ENCODE results near the gene UVSSA. TPM values are rescaled to one million over a fixed set of nuclear protein-coding genes. Genes with fewer than 3 reads are reported as not detected.
A peak's percentile ranks its signal among the peaks of the same experiment; 100 is the strongest.

The UVSSA gene
- total RNA-seq, 1 donor from 2014 or later, result 35.2 TPM

DNA sequence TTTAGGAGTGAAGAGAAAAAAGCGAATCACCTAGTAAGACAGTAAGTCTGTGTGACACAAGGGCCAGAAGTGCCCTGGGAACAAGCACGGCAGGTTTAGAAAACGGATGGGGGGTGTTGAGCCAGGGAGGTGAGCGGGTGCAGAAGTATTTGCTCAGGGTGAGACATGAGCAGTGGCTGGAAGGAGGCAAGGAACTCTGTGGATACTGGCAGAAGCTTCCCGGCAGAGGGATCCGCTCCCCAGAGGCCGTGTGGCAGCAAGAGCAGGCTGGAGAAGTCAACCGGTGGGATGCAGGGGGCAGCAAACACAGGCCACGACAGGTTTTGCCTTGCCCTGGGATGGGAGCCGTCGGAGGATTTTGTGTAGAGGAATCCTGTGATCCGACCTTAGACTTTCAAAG, 2.3 kb upstream of the UVSSA start:
- DNase-seq (no peak), ATAC-seq (ENCODE audit: low read depth) (no peak)
- intact Hi-C loops (cut with micrococcal nuclease), result loop anchor here (5.0 to 10.0 kb wide), 5 partner anchors 37 to 870 kb away; partner anchors contain the start of genes GAK, NELFA, PIGG and TMEM175
- peaks cover 28% of the 10 kb centered on the region for H3K4me1 Mint-ChIP-seq
- no peaks in the 10 kb centered on the region for H3K27me3 Mint-ChIP-seq
- CTCF ChIA-PET, result no interaction called here
- TF ChIP-seq, protein P1, sequence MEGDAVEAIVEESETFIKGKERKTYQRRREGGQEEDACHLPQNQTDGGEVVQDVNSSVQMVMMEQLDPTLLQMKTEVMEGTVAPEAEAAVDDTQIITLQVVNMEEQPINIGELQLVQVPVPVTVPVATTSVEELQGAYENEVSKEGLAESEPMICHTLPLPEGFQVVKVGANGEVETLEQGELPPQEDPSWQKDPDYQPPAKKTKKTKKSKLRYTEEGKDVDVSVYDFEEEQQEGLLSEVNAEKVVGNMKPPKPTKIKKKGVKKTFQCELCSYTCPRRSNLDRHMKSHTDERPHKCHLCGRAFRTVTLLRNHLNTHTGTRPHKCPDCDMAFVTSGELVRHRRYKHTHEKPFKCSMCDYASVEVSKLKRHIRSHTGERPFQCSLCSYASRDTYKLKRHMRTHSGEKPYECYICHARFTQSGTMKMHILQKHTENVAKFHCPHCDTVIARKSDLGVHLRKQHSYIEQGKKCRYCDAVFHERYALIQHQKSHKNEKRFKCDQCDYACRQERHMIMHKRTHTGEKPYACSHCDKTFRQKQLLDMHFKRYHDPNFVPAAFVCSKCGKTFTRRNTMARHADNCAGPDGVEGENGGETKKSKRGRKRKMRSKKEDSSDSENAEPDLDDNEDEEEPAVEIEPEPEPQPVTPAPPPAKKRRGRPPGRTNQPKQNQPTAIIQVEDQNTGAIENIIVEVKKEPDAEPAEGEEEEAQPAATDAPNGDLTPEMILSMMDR (IDR thresholded peaks at IDR 0.05), result no peak
- peak overlapping the region; percentile 71 for H3K4me3 Mint-ChIP-seq
- POLR2A ChIA-PET, result no interaction called here
- H3K27ac Mint-ChIP-seq, result peak overlapping the region; percentile 39
- H3K9me3 Mint-ChIP-seq, result no peaks in the 10 kb centered on the region
- H3K36me3 Mint-ChIP-seq (ENCODE audit: low read depth), result peaks cover 22% of the 10 kb centered on the region

DNA sequence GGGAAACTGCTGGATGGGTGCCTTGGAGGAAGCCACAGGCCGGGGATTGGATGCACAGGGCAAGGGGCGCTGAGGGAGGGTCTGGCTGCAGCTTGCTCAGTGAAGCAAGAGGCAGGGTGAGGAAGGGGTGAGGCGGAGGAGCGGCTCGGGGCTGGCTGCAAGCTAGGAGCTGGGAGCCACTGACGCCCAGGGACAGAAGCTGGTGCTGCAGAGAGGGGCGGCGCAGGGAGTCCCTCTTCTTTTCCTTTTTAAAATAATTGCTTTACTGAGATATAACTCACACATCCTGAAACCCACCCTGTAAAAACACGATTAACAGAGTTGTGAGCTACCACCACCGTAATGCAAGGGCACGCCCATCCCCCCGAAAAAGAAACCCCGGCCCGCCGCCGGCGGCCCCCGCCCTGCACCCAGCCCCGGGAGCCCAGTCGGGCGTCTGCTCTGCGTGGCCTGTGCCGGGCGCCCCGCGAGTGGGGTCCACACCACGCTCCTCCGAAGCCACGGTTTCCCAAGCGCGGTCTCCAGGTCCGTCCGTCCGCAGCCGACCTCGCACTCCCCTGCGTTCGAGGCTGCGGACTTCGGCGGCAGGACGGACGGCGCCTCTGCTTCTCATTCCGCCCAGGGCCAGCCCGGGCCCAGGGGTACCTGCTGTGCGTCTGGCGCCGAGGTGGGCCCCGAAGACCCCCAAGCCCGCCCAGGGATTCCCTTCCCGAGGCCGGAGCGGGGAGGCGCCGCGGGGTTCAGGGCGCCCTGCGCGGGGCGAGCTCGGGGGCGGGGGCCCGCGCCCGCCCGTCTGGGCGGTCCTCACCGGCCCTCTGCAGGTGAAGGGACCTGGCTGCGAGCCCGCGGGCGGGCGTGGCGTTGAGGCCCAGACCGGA, 866 bp upstream of the UVSSA start:
- peaks cover 13% of the 10 kb centered on the region for H3K36me3 Mint-ChIP-seq (ENCODE audit: low read depth)
- POLR2A ChIA-PET, result interaction anchor here (0.6 to 3.9 kb wide), 13 partner anchors 56 to 663 kb away, joined by 3 to 82 read pairs (median 4); partner anchors contain the start of genes CTBP1, MAEA, NELFA and SLBP
- TF ChIP-seq, protein P1 (IDR thresholded peaks at IDR 0.05), result no peak
- H3K4me3 Mint-ChIP-seq, result peak overlapping the region; percentile 90
- H3K9me3 Mint-ChIP-seq, result no peaks in the 10 kb centered on the region
- H3K4me1 Mint-ChIP-seq, result peaks cover 28% of the 10 kb centered on the region
- peak overlapping the region; percentile 82 for H3K27ac Mint-ChIP-seq
- no peaks in the 10 kb centered on the region for H3K27me3 Mint-ChIP-seq
- intact Hi-C loops (cut with micrococcal nuclease), result loop anchor here (1.0 to 10.0 kb wide), 8 partner anchors 39 to 871 kb away; partner anchors contain the start of genes FGFRL1, GAK, LETM1 and NELFA
- CTCF ChIA-PET, result interaction anchor here (0.7 to 2.9 kb wide), 5 partner anchors 10 to 215 kb away, joined by 3 to 16 read pairs (median 3); no protein-coding TSS in a partner anchor
- DNase-seq (peak; percentile 20), ATAC-seq (ENCODE audit: low read depth) (peak; percentile 20)

DNA sequence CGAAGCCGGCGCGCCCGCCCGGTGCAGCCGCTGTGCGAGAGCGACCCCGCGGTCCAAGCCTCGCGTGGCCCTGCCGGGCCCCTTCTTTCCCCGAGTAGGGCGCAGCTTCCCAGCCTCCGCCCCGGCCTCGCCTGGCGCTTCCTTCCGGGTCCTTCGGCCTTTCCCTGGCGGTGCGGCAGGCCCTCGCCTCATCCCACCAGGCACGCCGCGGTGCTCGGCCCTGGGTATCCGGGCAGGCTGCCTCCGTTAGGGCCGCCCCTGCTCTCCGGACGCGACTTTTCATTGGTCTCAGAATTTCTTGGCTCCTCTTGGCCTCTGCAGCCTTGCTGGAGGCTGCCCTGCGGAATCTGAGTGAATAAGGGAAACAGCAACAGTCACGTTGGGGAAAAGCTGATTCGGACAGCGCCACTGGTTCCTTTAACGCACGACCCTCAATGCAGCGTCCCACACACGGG, 429 bp downstream of the UVSSA start:
- ATAC-seq (ENCODE audit: low read depth), result peak; percentile 14
- DNase-seq, result no peak
- H3K36me3 Mint-ChIP-seq (ENCODE audit: low read depth), result peaks cover 14% of the 10 kb centered on the region
- ChIA-PET CTCF (interaction anchor here (0.9 to 2.9 kb wide), 5 partner anchors 9 to 217 kb away, joined by 3 to 16 read pairs (median 3); no protein-coding TSS in a partner anchor), POLR2A (interaction anchor here (0.6 to 3.9 kb wide), 11 partner anchors 58 to 565 kb away, joined by 3 to 82 read pairs (median 4); partner anchors contain the start of genes CTBP1, MAEA and SLBP)
- peak overlapping the region; percentile 88 for H3K4me3 Mint-ChIP-seq
- peak overlapping the region; percentile 84 for H3K27ac Mint-ChIP-seq
- H3K9me3 Mint-ChIP-seq, result no peaks in the 10 kb centered on the region
- no peaks in the 10 kb centered on the region for H3K27me3 Mint-ChIP-seq
- intact Hi-C loops (cut with micrococcal nuclease), result loop anchor here (1.0 to 10.0 kb wide), 11 partner anchors 40 to 873 kb away; partner anchors contain the start of genes FGFRL1, GAK, LETM1 and MAEA
- peaks cover 35% of the 10 kb centered on the region for H3K4me1 Mint-ChIP-seq
- TF ChIP-seq, protein P1 (IDR thresholded peaks at IDR 0.05), result no peak

DNA sequence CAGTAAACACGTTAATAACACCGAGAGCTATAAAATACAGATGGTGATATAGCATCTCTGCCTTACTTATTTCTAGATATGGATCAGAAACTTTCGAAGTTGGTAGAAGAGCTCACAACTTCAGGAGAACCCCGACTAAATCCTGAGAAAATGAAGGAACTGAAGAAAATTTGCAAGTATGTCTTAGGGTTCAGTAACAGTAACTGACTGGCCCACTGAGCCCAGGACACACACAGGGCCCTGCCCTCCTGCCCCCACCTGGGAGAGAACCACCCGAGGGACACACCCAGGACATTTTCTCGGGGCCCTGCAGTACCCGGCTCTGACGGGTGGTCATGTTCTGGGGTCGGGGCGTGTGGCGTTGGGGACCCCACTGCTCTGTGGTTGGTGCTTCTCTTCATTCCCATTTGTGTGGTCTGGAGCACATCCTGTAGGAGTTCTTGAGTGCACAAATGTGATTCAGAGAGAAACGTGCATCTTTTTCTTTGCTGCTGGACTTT, 1.1 kb downstream of the UVSSA start:
- ChIA-PET POLR2A (interaction anchor here (0.7 to 3.9 kb wide), 3 partner anchors 100 to 211 kb away, joined by 3 to 82 read pairs (median 4); partner anchors contain the start of gene CTBP1), CTCF (interaction anchor here (0.7 to 2.9 kb wide), 4 partner anchors 8 to 217 kb away, joined by 3 to 16 read pairs (median 5); no protein-coding TSS in a partner anchor)
- H3K27me3 Mint-ChIP-seq, result no peaks in the 10 kb centered on the region
- H3K4me3 Mint-ChIP-seq, result peak overlapping the region; percentile 88
- ATAC-seq (ENCODE audit: low read depth) (no peak), DNase-seq (no peak)
- peaks cover 18% of the 10 kb centered on the region for H3K36me3 Mint-ChIP-seq (ENCODE audit: low read depth)
- peak overlapping the region; percentile 84 for H3K27ac Mint-ChIP-seq
- TF ChIP-seq, protein P1 (IDR thresholded peaks at IDR 0.05), result no peak
- intact Hi-C loops (cut with micrococcal nuclease), result loop anchor here (5.0 to 10.0 kb wide), 5 partner anchors 41 to 873 kb away; partner anchors contain the start of genes GAK, NELFA, PIGG and TMEM175
- peaks cover 35% of the 10 kb centered on the region for H3K4me1 Mint-ChIP-seq
- H3K9me3 Mint-ChIP-seq, result no peaks in the 10 kb centered on the region
